ENCODE results near the gene CYB561.

CYB561 gene

DNA sequence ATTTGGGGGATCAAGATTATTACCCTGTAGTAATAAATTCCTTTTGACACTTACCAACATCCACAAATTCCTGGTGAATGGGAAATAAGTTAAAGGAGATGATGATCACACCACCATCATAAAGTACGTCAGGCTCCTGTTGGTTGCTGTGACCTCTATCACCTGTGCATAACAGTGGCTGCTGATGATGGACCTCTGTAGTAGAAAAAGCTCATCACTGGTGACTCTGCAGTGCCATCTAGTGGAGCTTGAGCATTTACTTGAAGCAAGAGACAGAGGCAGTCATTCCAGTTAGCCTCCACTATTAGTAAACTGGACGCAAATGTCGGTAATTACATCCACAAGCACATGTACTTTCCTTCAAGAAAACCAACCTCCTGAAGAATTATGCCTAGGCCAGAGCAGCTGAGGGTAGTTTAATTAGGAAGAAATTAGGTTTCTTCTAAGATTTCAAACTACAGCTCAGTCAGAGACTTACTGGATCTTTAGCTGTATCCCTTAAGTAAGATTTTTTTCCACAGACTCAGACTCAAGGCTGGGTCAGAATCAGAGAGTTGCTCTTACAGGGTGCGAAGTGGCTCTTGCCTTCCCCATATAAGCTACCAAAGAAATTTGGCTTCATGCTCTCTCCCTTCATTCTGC is 39.3 kb downstream of the CYB561 start:
- no peak overlapping the region for H2AFZ ChIP-seq (ENCODE audit: low read depth, low read length)
- no peak overlapping the region for H3K23ac ChIP-seq (ENCODE audit: low read length in 2 of 2)
- WGBS = 0% methylated on average over 1 of the region's 4 CpGs
- H2BK12ac ChIP-seq (ENCODE audit: low read length in 2 of 2) = no peak overlapping the region
- H3K79me1 ChIP-seq (replicated peaks; ENCODE audit: low read length, poor library complexity, severe bottlenecking) = peaks cover 8% of the 10 kb centered on the region
- peak; percentile 91 for DNase-seq
- H3K4me1 ChIP-seq (ENCODE audit: control insufficient read depth, insufficient read depth, low read depth, low read length) = no peaks in the 10 kb centered on the region
- H3K27ac ChIP-seq (ENCODE audit: low read length, poor library complexity, severe bottlenecking) = no peak overlapping the region
- no peak overlapping the region for H2BK15ac ChIP-seq (ENCODE audit: low read depth, poor library complexity, severe bottlenecking)
- no peak overlapping the region for H4K91ac ChIP-seq (ENCODE audit: low read length)
- H3K36me3 ChIP-seq (ENCODE audit: control insufficient read depth in 1 of 2, insufficient read depth in 2 of 2, low read depth in 1 of 2, low read length in 2 of 2) = peaks cover 22 to 58% of the 10 kb centered on the region in 2 experiments
- no peaks in the 10 kb centered on the region for H3K27me3 ChIP-seq (ENCODE audit: control insufficient read depth in 1 of 2, insufficient read depth in 1 of 2, low read length in 2 of 2)
- no peak overlapping the region for H2BK120ac ChIP-seq (ENCODE audit: low read depth, low read length)
- no peaks in the 10 kb centered on the region for H3K9me3 ChIP-seq (ENCODE audit: control insufficient read depth, low read length)
- H3K4me3 ChIP-seq (ENCODE audit: insufficient read depth in 1 of 2, low read depth in 1 of 2, low read length in 2 of 2) = no peak overlapping the region
- peak overlapping the region; percentile 55 for H3K9ac ChIP-seq (ENCODE audit: low read length)
- H4K8ac ChIP-seq (ENCODE audit: low read length) = no peak overlapping the region
- H3K4me2 ChIP-seq (ENCODE audit: low read length, poor library complexity, severe bottlenecking) = no peak overlapping the region
- H3K14ac ChIP-seq (ENCODE audit: low read length in 2 of 2) = no peak overlapping the region
- no peak overlapping the region for H3K4ac ChIP-seq (ENCODE audit: low read depth in 1 of 2, low read length in 2 of 2)
- no peak overlapping the region for H2BK5ac ChIP-seq (ENCODE audit: low read depth, low read length, poor library complexity, severe bottlenecking)
- H3K18ac ChIP-seq (ENCODE audit: low read depth in 1 of 2, low read length in 2 of 2) = no peak overlapping the region
- no peak overlapping the region for H2AK5ac ChIP-seq (ENCODE audit: low read length, severe bottlenecking)

DNA sequence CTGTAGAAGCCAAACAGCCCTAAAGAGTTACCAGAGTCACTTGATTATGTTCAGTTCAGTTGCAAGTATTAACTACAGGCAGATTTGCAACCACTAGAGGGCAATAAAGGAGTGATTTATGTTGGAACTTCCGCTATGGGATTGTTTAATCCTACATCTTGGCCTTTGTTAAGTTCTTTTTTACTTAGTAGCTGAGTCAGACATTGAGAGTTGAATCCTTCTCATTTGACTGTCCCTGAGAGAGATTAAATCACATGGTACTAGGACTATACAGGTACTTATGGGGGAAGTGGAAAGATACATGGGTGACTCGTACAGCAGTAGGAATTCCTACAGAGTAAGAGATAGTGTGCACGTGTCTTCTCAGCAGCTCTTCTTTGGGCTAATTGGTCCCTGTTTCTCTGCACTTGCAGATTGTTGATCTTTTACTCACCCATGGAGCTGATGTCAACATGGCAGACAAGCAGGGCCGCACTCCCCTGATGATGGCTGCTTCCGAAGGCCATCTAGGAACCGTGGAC is 40.3 kb downstream of the CYB561 start:
- peak; percentile 91 for DNase-seq
- no peaks in the 10 kb centered on the region for H3K4me1 ChIP-seq (ENCODE audit: control insufficient read depth, insufficient read depth, low read depth, low read length)
- H2BK120ac ChIP-seq (ENCODE audit: low read depth, low read length) = no peak overlapping the region
- H2AFZ ChIP-seq (ENCODE audit: low read depth, low read length) = no peak overlapping the region
- H3K18ac ChIP-seq (ENCODE audit: low read depth in 1 of 2, low read length in 2 of 2) = peak overlapping the region in 1 of 2 experiments; percentile 2
- no peak overlapping the region for H4K91ac ChIP-seq (ENCODE audit: low read length)
- H3K9ac ChIP-seq (ENCODE audit: low read length) = peak overlapping the region; percentile 55
- H3K4ac ChIP-seq (ENCODE audit: low read depth in 1 of 2, low read length in 2 of 2) = no peak overlapping the region
- no peak overlapping the region for H3K23ac ChIP-seq (ENCODE audit: low read length in 2 of 2)
- no peak overlapping the region for H2BK15ac ChIP-seq (ENCODE audit: low read depth, poor library complexity, severe bottlenecking)
- no peak overlapping the region for H2AK5ac ChIP-seq (ENCODE audit: low read length, severe bottlenecking)
- H2BK12ac ChIP-seq (ENCODE audit: low read length in 2 of 2) = no peak overlapping the region
- no peak overlapping the region for H2BK5ac ChIP-seq (ENCODE audit: low read depth, low read length, poor library complexity, severe bottlenecking)
- H3K27ac ChIP-seq (ENCODE audit: low read length, poor library complexity, severe bottlenecking) = peak overlapping the region; percentile 0
- no peaks in the 10 kb centered on the region for H3K9me3 ChIP-seq (ENCODE audit: control insufficient read depth, low read length)
- H3K27me3 ChIP-seq (ENCODE audit: control insufficient read depth in 1 of 2, insufficient read depth in 1 of 2, low read length in 2 of 2) = no peaks in the 10 kb centered on the region
- peaks cover 18 to 55% of the 10 kb centered on the region in 2 experiments for H3K36me3 ChIP-seq (ENCODE audit: control insufficient read depth in 1 of 2, insufficient read depth in 2 of 2, low read depth in 1 of 2, low read length in 2 of 2)
- no peak overlapping the region for H3K4me3 ChIP-seq (ENCODE audit: insufficient read depth in 1 of 2, low read depth in 1 of 2, low read length in 2 of 2)
- no peak overlapping the region for H3K14ac ChIP-seq (ENCODE audit: low read length in 2 of 2)
- peak overlapping the region; percentile 41 for H4K8ac ChIP-seq (ENCODE audit: low read length)
- no peak overlapping the region for H3K4me2 ChIP-seq (ENCODE audit: low read length, poor library complexity, severe bottlenecking)
- 66% methylated on average over 6 of the region's 6 CpGs for WGBS
- peaks cover 8% of the 10 kb centered on the region for H3K79me1 ChIP-seq (replicated peaks; ENCODE audit: low read length, poor library complexity, severe bottlenecking)

DNA sequence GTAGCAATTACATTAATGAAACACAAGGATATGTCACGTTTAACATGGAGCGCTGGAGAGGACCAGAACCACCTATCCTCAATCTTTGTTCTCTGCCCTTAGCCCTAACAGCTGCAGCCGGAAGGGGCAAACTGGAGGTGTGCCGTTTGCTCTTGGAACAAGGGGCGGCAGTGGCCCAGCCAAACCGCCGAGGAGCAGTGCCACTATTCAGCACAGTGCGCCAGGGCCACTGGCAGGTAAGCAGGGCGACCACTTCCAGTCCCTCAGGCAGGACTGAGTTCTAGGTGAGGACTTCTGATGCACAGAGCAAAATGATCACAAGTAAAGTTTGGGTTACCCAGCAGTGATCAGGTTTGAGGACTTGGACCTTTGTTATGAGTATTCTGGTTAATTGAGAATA is 41.1 kb downstream of the CYB561 start:
- Histone ChIP-seq H3K9ac (ENCODE audit: low read length) (peak overlapping the region; percentile 38), H2BK12ac (ENCODE audit: low read length in 2 of 2) (peak overlapping the region in 1 of 2 experiments; percentile 21), H3K23ac (ENCODE audit: low read length in 2 of 2) (no peak overlapping the region), H2BK5ac (ENCODE audit: low read depth, low read length, poor library complexity, severe bottlenecking) (no peak overlapping the region), H3K9me3 (ENCODE audit: control insufficient read depth, low read length) (no peaks in the 10 kb centered on the region), H3K79me1 (replicated peaks; ENCODE audit: low read length, poor library complexity, severe bottlenecking) (peaks cover 7% of the 10 kb centered on the region), H3K4me1 (ENCODE audit: control insufficient read depth, insufficient read depth, low read depth, low read length) (no peaks in the 10 kb centered on the region), H3K27ac (ENCODE audit: low read length, poor library complexity, severe bottlenecking) (no peak overlapping the region), H2BK120ac (ENCODE audit: low read depth, low read length) (no peak overlapping the region), H3K14ac (ENCODE audit: low read length in 2 of 2) (peak overlapping the region in 1 of 2 experiments; percentile 35), H2BK15ac (ENCODE audit: low read depth, poor library complexity, severe bottlenecking) (no peak overlapping the region), H4K91ac (ENCODE audit: low read length) (no peak overlapping the region), H3K4me2 (ENCODE audit: low read length, poor library complexity, severe bottlenecking) (no peak overlapping the region), H3K36me3 (ENCODE audit: control insufficient read depth in 1 of 2, insufficient read depth in 2 of 2, low read depth in 1 of 2, low read length in 2 of 2) (peaks cover 17 to 52% of the 10 kb centered on the region in 2 experiments), H2AK5ac (ENCODE audit: low read length, severe bottlenecking) (no peak overlapping the region), H3K18ac (ENCODE audit: low read depth in 1 of 2, low read length in 2 of 2) (peak overlapping the region in 1 of 2 experiments; percentile 13), H2AFZ (ENCODE audit: low read depth, low read length) (no peak overlapping the region), H3K4me3 (ENCODE audit: insufficient read depth in 1 of 2, low read depth in 1 of 2, low read length in 2 of 2) (no peak overlapping the region), H3K4ac (ENCODE audit: low read depth in 1 of 2, low read length in 2 of 2) (no peak overlapping the region), H3K27me3 (ENCODE audit: control insufficient read depth in 1 of 2, insufficient read depth in 1 of 2, low read length in 2 of 2) (no peaks in the 10 kb centered on the region), H4K8ac (ENCODE audit: low read length) (no peak overlapping the region)
- 97% methylated on average over 9 of the region's 9 CpGs for WGBS
- no peak for DNase-seq

DNA sequence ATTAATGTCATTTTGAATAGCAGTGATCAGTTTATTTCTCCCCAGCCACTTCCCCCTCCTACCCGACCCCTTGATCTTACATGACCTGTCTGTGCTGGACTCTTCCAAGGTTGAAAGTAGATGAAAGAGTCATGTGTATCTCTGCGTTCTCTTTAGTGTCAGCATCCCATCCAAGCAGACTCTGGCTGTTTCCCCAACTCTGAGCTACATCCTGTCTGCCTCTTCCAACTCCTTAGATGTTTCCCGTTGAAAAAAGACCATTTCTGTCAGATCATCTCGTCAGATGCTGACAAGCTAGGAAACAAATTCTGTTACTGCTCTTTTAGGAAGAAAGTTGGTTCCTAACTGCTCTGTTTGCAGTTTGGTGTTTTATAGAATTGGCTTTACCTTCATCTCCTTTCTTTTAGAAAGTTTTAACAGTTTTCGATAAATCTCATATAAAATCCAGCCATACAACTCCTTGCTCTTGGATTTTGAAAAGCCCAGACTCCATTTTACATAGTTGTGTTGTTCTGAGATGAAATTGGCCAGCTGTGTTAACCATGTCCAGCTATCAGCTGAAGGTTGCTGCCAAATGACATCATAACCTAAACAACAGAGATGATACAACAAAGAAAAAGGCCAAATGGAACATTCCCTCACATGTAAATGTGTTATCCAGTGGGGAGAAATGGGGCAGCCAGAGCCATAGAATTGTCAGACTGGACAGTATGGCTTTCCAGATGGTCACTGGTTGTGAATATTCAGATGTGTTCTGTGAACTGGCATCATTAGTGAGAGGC is 43.5 kb downstream of the CYB561 start:
- peak; percentile 37 for DNase-seq
- Histone ChIP-seq H3K4me1 (ENCODE audit: control insufficient read depth, insufficient read depth, low read depth, low read length) (no peaks in the 10 kb centered on the region), H3K27ac (ENCODE audit: low read length, poor library complexity, severe bottlenecking) (no peak overlapping the region), H3K4me3 (ENCODE audit: insufficient read depth in 1 of 2, low read depth in 1 of 2, low read length in 2 of 2) (no peak overlapping the region), H3K18ac (ENCODE audit: low read depth in 1 of 2, low read length in 2 of 2) (no peak overlapping the region), H3K36me3 (ENCODE audit: control insufficient read depth in 1 of 2, insufficient read depth in 2 of 2, low read depth in 1 of 2, low read length in 2 of 2) (peaks cover 14 to 32% of the 10 kb centered on the region in 2 experiments), H3K4ac (ENCODE audit: low read depth in 1 of 2, low read length in 2 of 2) (no peak overlapping the region), H2BK12ac (ENCODE audit: low read length in 2 of 2) (no peak overlapping the region), H2BK120ac (ENCODE audit: low read depth, low read length) (no peak overlapping the region), H2AK5ac (ENCODE audit: low read length, severe bottlenecking) (no peak overlapping the region), H3K14ac (ENCODE audit: low read length in 2 of 2) (no peak overlapping the region), H3K4me2 (ENCODE audit: low read length, poor library complexity, severe bottlenecking) (no peak overlapping the region), H2BK5ac (ENCODE audit: low read depth, low read length, poor library complexity, severe bottlenecking) (no peak overlapping the region), H3K79me1 (replicated peaks; ENCODE audit: low read length, poor library complexity, severe bottlenecking) (peaks cover 8% of the 10 kb centered on the region), H4K8ac (ENCODE audit: low read length) (no peak overlapping the region), H3K27me3 (ENCODE audit: control insufficient read depth in 1 of 2, insufficient read depth in 1 of 2, low read length in 2 of 2) (no peaks in the 10 kb centered on the region), H3K9ac (ENCODE audit: low read length) (peak overlapping the region; percentile 58), H3K23ac (ENCODE audit: low read length in 2 of 2) (no peak overlapping the region), H3K9me3 (ENCODE audit: control insufficient read depth, low read length) (no peaks in the 10 kb centered on the region), H2AFZ (ENCODE audit: low read depth, low read length) (no peak overlapping the region), H2BK15ac (ENCODE audit: low read depth, poor library complexity, severe bottlenecking) (no peak overlapping the region), H4K91ac (ENCODE audit: low read length) (no peak overlapping the region)
- WGBS = 86% methylated on average over 4 of the region's 5 CpGs
